ENCODE results near the gene HMGN4.

Gene HMGN4

DNA sequence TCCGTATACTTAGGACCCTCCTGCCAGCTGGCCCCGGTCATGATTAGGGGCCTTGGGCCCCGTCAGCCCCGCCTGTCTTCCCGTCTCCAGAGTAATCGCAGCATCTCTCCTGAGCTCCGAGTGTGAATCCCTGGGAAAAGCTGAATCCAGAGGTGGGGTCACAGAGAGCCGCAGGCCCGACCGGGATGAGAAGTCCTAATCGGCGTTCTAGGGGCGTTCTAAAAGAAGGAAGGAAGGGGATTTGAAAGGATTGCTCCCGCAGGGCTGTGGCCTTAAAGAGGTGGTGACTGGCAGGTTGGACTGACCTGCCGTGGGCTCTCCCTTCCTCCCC is 371 bp downstream of the HMGN4 start:
- no peaks in the 10 kb centered on the region for H4K20me1 ChIP-seq (ENCODE audit: insufficient read depth, low read length)
- H3K27ac ChIP-seq (ENCODE audit: low read length) = peak overlapping the region; percentile 96
- H3K4me1 ChIP-seq (ENCODE audit: low read length) = peaks cover 26% of the 10 kb centered on the region
- DNase-seq = peak; percentile 18
- peak overlapping the region; percentile 96 for H3K4me3 ChIP-seq (ENCODE audit: low read length)
- peak overlapping the region; percentile 91 for H3K9ac ChIP-seq (ENCODE audit: low read length)
- peaks cover 46% of the 10 kb centered on the region for H3F3A ChIP-seq (ENCODE audit: insufficient read depth, low read length)
- H3K27me3 ChIP-seq (replicated peaks; ENCODE audit: insufficient read depth, low read length) = no peaks in the 10 kb centered on the region
- H3K79me2 ChIP-seq (ENCODE audit: low read length) = peaks cover 48% of the 10 kb centered on the region
- peak overlapping the region; percentile 97 for H3K4me2 ChIP-seq (ENCODE audit: low read depth, low read length)
- no peaks in the 10 kb centered on the region for H3K36me3 ChIP-seq (replicated peaks; ENCODE audit: insufficient read depth, low read length)
- H2AFZ ChIP-seq (ENCODE audit: low read length) = peak overlapping the region; percentile 78
- no peaks in the 10 kb centered on the region for H3K9me2 ChIP-seq (replicated peaks; ENCODE audit: insufficient read depth, low read length)
- no peak for TF ChIP-seq CTCF (IDR thresholded peaks at IDR 0.05; ENCODE audit: low read length)
- TF ChIP-seq EZH2phosphoT487 (IDR thresholded peaks at IDR 0.05; ENCODE audit: low read length) = no peak
- TF ChIP-seq EZH2 (optimal IDR thresholded peaks at IDR 0.05; ENCODE audit: low read depth, low read length) = no peak
- H3K9me3 ChIP-seq (replicated peaks; ENCODE audit: insufficient read depth, low read length) = no peaks in the 10 kb centered on the region

DNA sequence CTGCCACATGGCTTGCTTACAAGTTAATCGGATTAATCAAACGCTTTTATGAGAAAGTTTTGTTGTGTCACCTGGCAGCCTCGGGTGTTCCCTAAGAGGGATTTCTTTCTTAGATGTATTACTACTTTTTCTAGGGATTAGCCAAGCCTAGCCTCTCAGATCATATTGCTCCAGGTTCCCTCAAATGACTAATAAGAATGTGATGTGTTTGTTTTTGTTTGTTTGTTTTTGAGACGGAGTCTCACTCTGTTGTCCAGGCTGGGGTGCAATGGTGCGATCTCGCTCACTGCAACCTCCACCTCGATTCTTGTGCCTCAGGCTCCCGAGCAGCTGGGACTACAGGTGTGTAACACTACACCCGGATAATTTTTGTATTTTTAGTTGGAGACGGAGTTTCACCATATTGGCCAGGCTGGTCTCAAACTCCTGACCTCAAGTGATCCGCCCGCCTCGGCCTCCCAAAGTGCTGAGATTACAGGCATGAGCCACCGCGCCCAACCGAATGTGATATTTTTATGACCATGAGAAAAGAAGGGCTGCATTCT is 977 bp downstream of the HMGN4 start:
- peak overlapping the region; percentile 97 for H3K4me2 ChIP-seq (ENCODE audit: low read depth, low read length)

DNA sequence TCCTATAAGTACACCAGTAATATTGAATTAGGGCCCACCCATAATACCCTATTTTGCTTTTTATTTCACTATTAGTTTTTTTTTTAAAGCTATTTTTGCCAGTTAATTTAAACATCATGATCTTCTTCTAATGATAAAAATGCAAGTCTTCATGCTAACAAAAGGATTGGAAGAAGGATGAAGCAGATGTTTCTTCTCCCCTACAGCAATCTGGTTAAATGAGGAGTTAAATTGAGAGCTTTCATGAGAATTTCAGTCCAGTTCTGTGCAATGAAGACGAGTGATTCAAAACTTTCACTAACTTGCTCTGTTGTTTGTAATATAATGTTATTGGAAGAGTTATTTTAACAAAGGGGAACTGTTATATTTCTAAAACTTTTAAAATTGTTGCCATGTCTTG is 3.4 kb downstream of the HMGN4 start:
- H3K4me2 ChIP-seq (ENCODE audit: low read depth, low read length) = no peak overlapping the region
- 0 out of 2 replicates have a peak, but pooled peaks cover 10% of the 10 kb centered on the region for H3K36me3 ChIP-seq (replicated peaks; ENCODE audit: insufficient read depth, low read length)
- peaks cover 24% of the 10 kb centered on the region for H3F3A ChIP-seq (ENCODE audit: insufficient read depth, low read length)
- H3K9me3 ChIP-seq (replicated peaks; ENCODE audit: insufficient read depth, low read length) = no peaks in the 10 kb centered on the region
- H3K9me2 ChIP-seq (replicated peaks; ENCODE audit: insufficient read depth, low read length) = no peaks in the 10 kb centered on the region
- H4K20me1 ChIP-seq (ENCODE audit: insufficient read depth, low read length) = no peaks in the 10 kb centered on the region
- no peak overlapping the region for H3K27ac ChIP-seq (ENCODE audit: low read length)
- H3K79me2 ChIP-seq (ENCODE audit: low read length) = peaks cover 55% of the 10 kb centered on the region
- no peak overlapping the region for H2AFZ ChIP-seq (ENCODE audit: low read length)
- H3K27me3 ChIP-seq (replicated peaks; ENCODE audit: insufficient read depth, low read length) = no peaks in the 10 kb centered on the region
- DNase-seq = no peak
- no peak overlapping the region for H3K4me3 ChIP-seq (ENCODE audit: low read length)
- no peak overlapping the region for H3K9ac ChIP-seq (ENCODE audit: low read length)
- H3K4me1 ChIP-seq (ENCODE audit: low read length) = peaks cover 6% of the 10 kb centered on the region; the same call in 1 of the 2 replicates
- TF ChIP-seq EZH2 (optimal IDR thresholded peaks at IDR 0.05; ENCODE audit: low read depth, low read length) (no peak), CTCF (IDR thresholded peaks at IDR 0.05; ENCODE audit: low read length) (no peak), EZH2phosphoT487 (IDR thresholded peaks at IDR 0.05; ENCODE audit: low read length) (no peak)

More for the DNA sequence above, 977 bp downstream of the HMGN4 start:
- no peak for DNase-seq
- TF ChIP-seq CTCF (IDR thresholded peaks at IDR 0.05; ENCODE audit: low read length) (no peak), EZH2 (optimal IDR thresholded peaks at IDR 0.05; ENCODE audit: low read depth, low read length) (no peak), EZH2phosphoT487 (IDR thresholded peaks at IDR 0.05; ENCODE audit: low read length) (no peak)
- Histone ChIP-seq H3K9me3 (replicated peaks; ENCODE audit: insufficient read depth, low read length) (no peaks in the 10 kb centered on the region), H3K27ac (ENCODE audit: low read length) (peak overlapping the region; percentile 96; the same call in 1 of the 2 replicates), H3K79me2 (ENCODE audit: low read length) (peaks cover 52% of the 10 kb centered on the region), H3K4me1 (ENCODE audit: low read length) (peaks cover 26% of the 10 kb centered on the region), H2AFZ (ENCODE audit: low read length) (peak overlapping the region; percentile 78), H3K9me2 (replicated peaks; ENCODE audit: insufficient read depth, low read length) (no peaks in the 10 kb centered on the region), H3K36me3 (replicated peaks; ENCODE audit: insufficient read depth, low read length) (no peaks in the 10 kb centered on the region), H3F3A (ENCODE audit: insufficient read depth, low read length) (peaks cover 46% of the 10 kb centered on the region), H3K4me3 (ENCODE audit: low read length) (peak overlapping the region; percentile 96), H3K27me3 (replicated peaks; ENCODE audit: insufficient read depth, low read length) (no peaks in the 10 kb centered on the region), H4K20me1 (ENCODE audit: insufficient read depth, low read length) (no peaks in the 10 kb centered on the region), H3K9ac (ENCODE audit: low read length) (peak overlapping the region; percentile 91)
